HEK293 (cell line): ENCODE data around the gene SIRPB1.

Experiments used
- CTCF ChIA-PET: fragments of 350-600 bp; formaldehyde crosslinking; extraction: SDS; loops from one replicate; lab custom pipeline; 2021; ENCODE audit warnings: antibody characterized with exemption; lab: Yijun Ruan, JAX
- POLR2A ChIA-PET: fragments of 300-600 bp; formaldehyde crosslinking; extraction: SDS; loops from one replicate; lab custom pipeline; 2020; ENCODE audit warnings: antibody characterized with exemption, inconsistent platforms; lab: Yijun Ruan, JAX
- H3K27ac ChIP-seq: fragments of 200-500 bp; sonication (Bioruptor generic); 2 replicates; pipeline ENCODE4 v1.5.1; 2014; ENCODE audit warnings: low read depth, low read length, control low read depth, inconsistent platforms; ENCODE audit errors: extremely low read depth
- H3K36me3 ChIP-seq, 2 experiments: fragments of 200-500 bp in 1 of 2; sonication (Bioruptor generic) in 1 of 2; 1 replicate in 1 of 2; 2 replicates in 1 of 2; pipeline ENCODE4 v1.5.1; 2014 to 2017; ENCODE audit warnings: inconsistent platforms in 2 of 2, low read length in 2 of 2; ENCODE audit not compliant: control insufficient read depth in 2 of 2, insufficient read depth in 1 of 2
- H3K4me1 ChIP-seq: fragments of 200-500 bp; sonication (Bioruptor generic); 2 replicates; pipeline ENCODE4 v1.5.1; 2014; ENCODE audit warnings: mild to moderate bottlenecking, low read length, inconsistent platforms; ENCODE audit not compliant: control insufficient read depth, insufficient read depth
- H3K4me3 ChIP-seq: 2 replicates; pipeline ENCODE4 v1.5.1; 2011; ENCODE audit warnings: low read depth, mild to moderate bottlenecking, control low read depth, low read length, moderate library complexity
- H3K9me3 ChIP-seq: fragments of 200-500 bp; sonication (Bioruptor generic); 2 replicates; pipeline ENCODE4 v1.5.1; 2014; ENCODE audit warnings: low read depth, low read length, inconsistent platforms; ENCODE audit not compliant: control insufficient read depth, insufficient read depth
- KLF8 ChIP-seq: fragments of 450-650 bp; formaldehyde crosslinking; IDR thresholded peaks from 2 replicates; pipeline ENCODE4 v1.5.1; 2016; ENCODE audit warnings: missing biosample characterization, missing genetic modification characterization
- OSR2 ChIP-seq: fragments of 450-650 bp; formaldehyde crosslinking; IDR thresholded peaks from 2 replicates; pipeline ENCODE4 v1.5.1; 2016; ENCODE audit warnings: missing biosample characterization, missing genetic modification characterization
- SCRT2 ChIP-seq: fragments of 450-650 bp; formaldehyde crosslinking; IDR thresholded peaks from 2 replicates; pipeline ENCODE4 v1.5.1; 2016; ENCODE audit warnings: missing biosample characterization, missing genetic modification characterization
- SETDB1 ChIP-seq: IDR thresholded peaks from one replicate; pipeline ENCODE4 v1.6.1; 2017; ENCODE audit warnings: mild to moderate bottlenecking, low read length, moderate library complexity, mixed read lengths; ENCODE audit not compliant: insufficient read length
- SP2 ChIP-seq: fragments of 450-650 bp; formaldehyde crosslinking; IDR thresholded peaks from 2 replicates; pipeline ENCODE4 v1.5.1; 2016; ENCODE audit warnings: missing biosample characterization, missing genetic modification characterization
- YY1 ChIP-seq: fragments of 450-650 bp; formaldehyde crosslinking; IDR thresholded peaks from 2 replicates; pipeline ENCODE4 v1.5.1; 2018; ENCODE audit warnings: missing biosample characterization, missing genetic modification characterization
- ZBTB17 ChIP-seq: fragments of 450-650 bp; formaldehyde crosslinking; IDR thresholded peaks from 2 replicates; pipeline ENCODE4 v1.5.1; 2016; ENCODE audit warnings: missing biosample characterization, missing genetic modification characterization
- ZNF184 ChIP-seq: fragments of 450-650 bp; IDR thresholded peaks from 2 replicates; pipeline ENCODE4 v1.5.1; 2018; ENCODE audit warnings: missing biosample characterization, mild to moderate bottlenecking, missing genetic modification characterization
- ZNF214 ChIP-seq: fragments of 450-650 bp; formaldehyde crosslinking; IDR thresholded peaks from 2 replicates; pipeline ENCODE4 v1.5.1; 2017; ENCODE audit warnings: missing biosample characterization, mild to moderate bottlenecking, missing genetic modification characterization, borderline replicate concordance
- ZNF221 ChIP-seq: fragments of 450-650 bp; formaldehyde crosslinking; IDR thresholded peaks from 2 replicates; pipeline ENCODE4 v1.5.1; 2017; ENCODE audit warnings: missing biosample characterization, missing genetic modification characterization, borderline replicate concordance
- ZNF341 ChIP-seq: fragments of 450-650 bp; formaldehyde crosslinking; IDR thresholded peaks from 2 replicates; pipeline ENCODE4; 2016; ENCODE audit warnings: low read depth, missing biosample characterization, missing genetic modification characterization
- ZNF76 ChIP-seq: fragments of 450-650 bp; formaldehyde crosslinking; IDR thresholded peaks from 2 replicates; pipeline ENCODE4; 2016; ENCODE audit warnings: low read depth, missing biosample characterization, missing genetic modification characterization, borderline replicate concordance
- TF ChIP-seq, protein P1 (sequence below): fragments of 450-650 bp; formaldehyde crosslinking; IDR thresholded peaks from 2 replicates; pipeline ENCODE4 v1.5.1; 2016; ENCODE audit warnings: missing biosample characterization, missing genetic modification characterization
- TF ChIP-seq, protein P2 (sequence below): fragments of 450-650 bp; formaldehyde crosslinking; IDR thresholded peaks from 2 replicates; pipeline ENCODE4; 2016; ENCODE audit warnings: missing biosample characterization, missing genetic modification characterization
- TF ChIP-seq, protein P3 (sequence below): fragments of 450-650 bp; formaldehyde crosslinking; IDR thresholded peaks from 2 replicates; pipeline ENCODE4 v1.5.1; 2016; ENCODE audit warnings: missing biosample characterization, missing genetic modification characterization, borderline replicate concordance
- TF ChIP-seq, protein P4 (sequence below): fragments of 450-650 bp; formaldehyde crosslinking; IDR thresholded peaks from 2 replicates; pipeline ENCODE4 v1.5.1; 2017; ENCODE audit warnings: missing biosample characterization, missing genetic modification characterization
- TF ChIP-seq, protein P5 (sequence below): fragments of 450-650 bp; formaldehyde crosslinking; IDR thresholded peaks from 2 replicates; pipeline ENCODE4 v1.5.1; 2016; ENCODE audit warnings: missing biosample characterization, missing genetic modification characterization
- TF ChIP-seq, protein P6 (sequence below): fragments of 450-650 bp; formaldehyde crosslinking; IDR thresholded peaks from 2 replicates; pipeline ENCODE4 v1.5.1; 2016; ENCODE audit warnings: missing biosample characterization, missing genetic modification characterization

SIRPB1 gene

DNA sequence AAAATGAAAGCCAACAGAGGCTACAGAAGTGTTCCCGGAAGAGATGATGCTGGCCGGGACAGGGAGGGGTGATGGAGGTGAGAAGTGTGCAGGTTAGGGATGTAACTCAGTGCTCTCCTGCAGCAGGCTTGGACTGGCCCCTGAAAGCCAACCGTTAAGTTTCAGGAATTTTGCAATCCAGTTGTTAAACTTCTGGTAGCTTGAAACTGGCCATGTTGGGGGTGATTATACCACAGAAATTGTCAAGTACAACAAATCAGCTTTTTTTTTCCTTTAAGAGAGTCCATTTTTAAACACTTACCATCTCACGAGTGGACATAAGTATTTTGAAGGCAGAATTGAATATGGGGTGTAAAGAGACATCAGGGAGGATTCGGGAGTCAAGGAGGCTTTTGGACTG is 8.8 kb upstream of the SIRPB1 start:
- Histone ChIP-seq H3K36me3 (no peaks in the 10 kb centered on the region), H3K4me1 (no peaks in the 10 kb centered on the region)

More for the DNA sequence above, 8.8 kb upstream of the SIRPB1 start:
- TF ChIP-seq ZNF221 (no peak), ZNF341 (tag by site-specific recombination) (no peak), KLF8 (tag by site-specific recombination) (no peak), ZNF214 (tag by site-specific recombination) (no peak), OSR2 (no peak), SP2 (tag by site-specific recombination) (no peak), ZNF76 (tag by site-specific recombination) (no peak), ZBTB17 (tag by site-specific recombination) (no peak), YY1 (tag by site-specific recombination) (no peak), ZNF184 (tag by site-specific recombination) (no peak), SETDB1 (no peak), SCRT2 (tag by site-specific recombination) (no peak)
- TF ChIP-seq, protein P1, sequence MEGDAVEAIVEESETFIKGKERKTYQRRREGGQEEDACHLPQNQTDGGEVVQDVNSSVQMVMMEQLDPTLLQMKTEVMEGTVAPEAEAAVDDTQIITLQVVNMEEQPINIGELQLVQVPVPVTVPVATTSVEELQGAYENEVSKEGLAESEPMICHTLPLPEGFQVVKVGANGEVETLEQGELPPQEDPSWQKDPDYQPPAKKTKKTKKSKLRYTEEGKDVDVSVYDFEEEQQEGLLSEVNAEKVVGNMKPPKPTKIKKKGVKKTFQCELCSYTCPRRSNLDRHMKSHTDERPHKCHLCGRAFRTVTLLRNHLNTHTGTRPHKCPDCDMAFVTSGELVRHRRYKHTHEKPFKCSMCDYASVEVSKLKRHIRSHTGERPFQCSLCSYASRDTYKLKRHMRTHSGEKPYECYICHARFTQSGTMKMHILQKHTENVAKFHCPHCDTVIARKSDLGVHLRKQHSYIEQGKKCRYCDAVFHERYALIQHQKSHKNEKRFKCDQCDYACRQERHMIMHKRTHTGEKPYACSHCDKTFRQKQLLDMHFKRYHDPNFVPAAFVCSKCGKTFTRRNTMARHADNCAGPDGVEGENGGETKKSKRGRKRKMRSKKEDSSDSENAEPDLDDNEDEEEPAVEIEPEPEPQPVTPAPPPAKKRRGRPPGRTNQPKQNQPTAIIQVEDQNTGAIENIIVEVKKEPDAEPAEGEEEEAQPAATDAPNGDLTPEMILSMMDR (tag by site-specific recombination) = no peak
- TF ChIP-seq, protein P2, sequence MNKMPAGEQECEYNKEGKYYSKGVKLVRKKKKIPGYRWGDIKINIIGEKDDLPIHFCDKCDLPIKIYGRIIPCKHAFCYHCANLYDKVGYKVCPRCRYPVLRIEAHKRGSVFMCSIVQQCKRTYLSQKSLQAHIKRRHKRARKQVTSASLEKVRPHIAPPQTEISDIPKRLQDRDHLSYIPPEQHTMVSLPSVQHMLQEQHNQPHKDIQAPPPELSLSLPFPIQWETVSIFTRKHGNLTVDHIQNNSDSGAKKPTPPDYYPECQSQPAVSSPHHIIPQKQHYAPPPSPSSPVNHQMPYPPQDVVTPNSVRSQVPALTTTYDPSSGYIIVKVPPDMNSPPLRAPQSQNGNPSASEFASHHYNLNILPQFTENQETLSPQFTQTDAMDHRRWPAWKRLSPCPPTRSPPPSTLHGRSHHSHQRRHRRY (tag by site-specific recombination) = no peak
- TF ChIP-seq, protein P3, sequence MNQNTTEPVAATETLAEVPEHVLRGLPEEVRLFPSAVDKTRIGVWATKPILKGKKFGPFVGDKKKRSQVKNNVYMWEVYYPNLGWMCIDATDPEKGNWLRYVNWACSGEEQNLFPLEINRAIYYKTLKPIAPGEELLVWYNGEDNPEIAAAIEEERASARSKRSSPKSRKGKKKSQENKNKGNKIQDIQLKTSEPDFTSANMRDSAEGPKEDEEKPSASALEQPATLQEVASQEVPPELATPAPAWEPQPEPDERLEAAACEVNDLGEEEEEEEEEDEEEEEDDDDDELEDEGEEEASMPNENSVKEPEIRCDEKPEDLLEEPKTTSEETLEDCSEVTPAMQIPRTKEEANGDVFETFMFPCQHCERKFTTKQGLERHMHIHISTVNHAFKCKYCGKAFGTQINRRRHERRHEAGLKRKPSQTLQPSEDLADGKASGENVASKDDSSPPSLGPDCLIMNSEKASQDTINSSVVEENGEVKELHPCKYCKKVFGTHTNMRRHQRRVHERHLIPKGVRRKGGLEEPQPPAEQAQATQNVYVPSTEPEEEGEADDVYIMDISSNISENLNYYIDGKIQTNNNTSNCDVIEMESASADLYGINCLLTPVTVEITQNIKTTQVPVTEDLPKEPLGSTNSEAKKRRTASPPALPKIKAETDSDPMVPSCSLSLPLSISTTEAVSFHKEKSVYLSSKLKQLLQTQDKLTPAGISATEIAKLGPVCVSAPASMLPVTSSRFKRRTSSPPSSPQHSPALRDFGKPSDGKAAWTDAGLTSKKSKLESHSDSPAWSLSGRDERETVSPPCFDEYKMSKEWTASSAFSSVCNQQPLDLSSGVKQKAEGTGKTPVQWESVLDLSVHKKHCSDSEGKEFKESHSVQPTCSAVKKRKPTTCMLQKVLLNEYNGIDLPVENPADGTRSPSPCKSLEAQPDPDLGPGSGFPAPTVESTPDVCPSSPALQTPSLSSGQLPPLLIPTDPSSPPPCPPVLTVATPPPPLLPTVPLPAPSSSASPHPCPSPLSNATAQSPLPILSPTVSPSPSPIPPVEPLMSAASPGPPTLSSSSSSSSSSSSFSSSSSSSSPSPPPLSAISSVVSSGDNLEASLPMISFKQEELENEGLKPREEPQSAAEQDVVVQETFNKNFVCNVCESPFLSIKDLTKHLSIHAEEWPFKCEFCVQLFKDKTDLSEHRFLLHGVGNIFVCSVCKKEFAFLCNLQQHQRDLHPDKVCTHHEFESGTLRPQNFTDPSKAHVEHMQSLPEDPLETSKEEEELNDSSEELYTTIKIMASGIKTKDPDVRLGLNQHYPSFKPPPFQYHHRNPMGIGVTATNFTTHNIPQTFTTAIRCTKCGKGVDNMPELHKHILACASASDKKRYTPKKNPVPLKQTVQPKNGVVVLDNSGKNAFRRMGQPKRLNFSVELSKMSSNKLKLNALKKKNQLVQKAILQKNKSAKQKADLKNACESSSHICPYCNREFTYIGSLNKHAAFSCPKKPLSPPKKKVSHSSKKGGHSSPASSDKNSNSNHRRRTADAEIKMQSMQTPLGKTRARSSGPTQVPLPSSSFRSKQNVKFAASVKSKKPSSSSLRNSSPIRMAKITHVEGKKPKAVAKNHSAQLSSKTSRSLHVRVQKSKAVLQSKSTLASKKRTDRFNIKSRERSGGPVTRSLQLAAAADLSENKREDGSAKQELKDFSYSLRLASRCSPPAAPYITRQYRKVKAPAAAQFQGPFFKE (tag by site-specific recombination) = no peak
- TF ChIP-seq, protein P4, sequence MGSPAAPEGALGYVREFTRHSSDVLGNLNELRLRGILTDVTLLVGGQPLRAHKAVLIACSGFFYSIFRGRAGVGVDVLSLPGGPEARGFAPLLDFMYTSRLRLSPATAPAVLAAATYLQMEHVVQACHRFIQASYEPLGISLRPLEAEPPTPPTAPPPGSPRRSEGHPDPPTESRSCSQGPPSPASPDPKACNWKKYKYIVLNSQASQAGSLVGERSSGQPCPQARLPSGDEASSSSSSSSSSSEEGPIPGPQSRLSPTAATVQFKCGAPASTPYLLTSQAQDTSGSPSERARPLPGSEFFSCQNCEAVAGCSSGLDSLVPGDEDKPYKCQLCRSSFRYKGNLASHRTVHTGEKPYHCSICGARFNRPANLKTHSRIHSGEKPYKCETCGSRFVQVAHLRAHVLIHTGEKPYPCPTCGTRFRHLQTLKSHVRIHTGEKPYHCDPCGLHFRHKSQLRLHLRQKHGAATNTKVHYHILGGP = no peak
- TF ChIP-seq, protein P5, sequence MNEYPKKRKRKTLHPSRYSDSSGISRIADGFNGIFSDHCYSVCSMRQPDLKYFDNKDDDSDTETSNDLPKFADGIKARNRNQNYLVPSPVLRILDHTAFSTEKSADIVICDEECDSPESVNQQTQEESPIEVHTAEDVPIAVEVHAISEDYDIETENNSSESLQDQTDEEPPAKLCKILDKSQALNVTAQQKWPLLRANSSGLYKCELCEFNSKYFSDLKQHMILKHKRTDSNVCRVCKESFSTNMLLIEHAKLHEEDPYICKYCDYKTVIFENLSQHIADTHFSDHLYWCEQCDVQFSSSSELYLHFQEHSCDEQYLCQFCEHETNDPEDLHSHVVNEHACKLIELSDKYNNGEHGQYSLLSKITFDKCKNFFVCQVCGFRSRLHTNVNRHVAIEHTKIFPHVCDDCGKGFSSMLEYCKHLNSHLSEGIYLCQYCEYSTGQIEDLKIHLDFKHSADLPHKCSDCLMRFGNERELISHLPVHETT = no peak
- TF ChIP-seq, protein P6, sequence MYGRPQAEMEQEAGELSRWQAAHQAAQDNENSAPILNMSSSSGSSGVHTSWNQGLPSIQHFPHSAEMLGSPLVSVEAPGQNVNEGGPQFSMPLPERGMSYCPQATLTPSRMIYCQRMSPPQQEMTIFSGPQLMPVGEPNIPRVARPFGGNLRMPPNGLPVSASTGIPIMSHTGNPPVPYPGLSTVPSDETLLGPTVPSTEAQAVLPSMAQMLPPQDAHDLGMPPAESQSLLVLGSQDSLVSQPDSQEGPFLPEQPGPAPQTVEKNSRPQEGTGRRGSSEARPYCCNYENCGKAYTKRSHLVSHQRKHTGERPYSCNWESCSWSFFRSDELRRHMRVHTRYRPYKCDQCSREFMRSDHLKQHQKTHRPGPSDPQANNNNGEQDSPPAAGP (tag by site-specific recombination) = no peak
- ChIA-PET CTCF (no interaction called here), POLR2A (no interaction called here)
- H3K4me3 ChIP-seq = no peak overlapping the region
- H3K27ac ChIP-seq = no peak overlapping the region
- no peaks in the 10 kb centered on the region for H3K9me3 ChIP-seq
